GM10266 (cell line): ENCODE data around the gene FYB1.
"Not testable (repeated sequence)": the region's sequence is repeated elsewhere in the genome, so short reads cannot be mapped to it uniquely, and the experiment has no call there.

Experiments
- DNase-seq: peaks from one replicate; pipeline ENCODE4 v3.0.0; 2012; ENCODE audit errors: extremely low spot score
- CTCF ChIP-seq: IDR thresholded peaks from 2 replicates; pipeline ENCODE4 v1.5.1; 2012; ENCODE audit warnings: mild to moderate bottlenecking, low read depth; ENCODE audit not compliant: control insufficient read depth, insufficient read depth; ENCODE audit errors: missing control alignments

Gene FYB1

GRCh38 chr5:39185761-39186160 lies 33.6 kb downstream of the FYB1 start:
- no peak for TF ChIP-seq CTCF
- no peak for DNase-seq

DNA sequence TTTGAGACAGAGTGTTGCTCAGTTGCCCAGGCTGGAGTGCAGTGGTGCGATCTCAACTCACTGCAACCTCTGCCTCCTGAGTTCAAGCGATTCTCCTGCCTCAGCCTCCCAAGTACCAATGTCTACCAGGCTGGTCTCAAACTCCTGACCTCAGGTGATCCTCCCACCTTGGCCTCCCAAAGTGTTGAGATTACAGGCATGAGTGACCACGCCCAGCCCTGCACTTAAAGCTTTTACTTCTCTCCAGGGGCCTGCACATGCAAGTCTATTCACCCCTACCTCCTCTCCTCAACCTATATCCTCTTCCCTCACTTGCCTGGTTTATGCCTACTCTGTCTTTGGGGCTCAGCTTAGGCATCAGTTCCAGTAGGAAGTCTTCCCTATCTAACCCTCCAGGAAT lies 39.8 kb downstream of the FYB1 start:
- DNase-seq: not testable (repeated sequence)

DNA sequence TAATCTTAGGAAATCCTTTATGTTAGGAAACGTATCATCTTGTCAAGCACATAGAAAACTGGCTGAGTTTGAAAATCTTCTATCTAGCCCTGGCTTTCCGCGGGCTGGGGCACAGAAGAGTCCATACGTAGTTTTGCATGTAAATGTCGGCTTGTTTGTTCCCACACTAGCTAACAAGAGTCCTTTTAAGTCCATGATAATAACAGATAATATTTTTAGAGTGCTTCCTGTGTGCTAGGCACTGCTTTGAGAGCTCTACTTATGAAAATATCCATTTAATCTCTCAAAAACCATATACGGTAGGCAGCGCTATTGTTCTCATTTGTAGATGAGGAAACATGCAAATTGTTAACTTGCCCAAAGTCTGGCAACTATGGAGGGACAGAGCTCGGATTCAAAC lies 40.5 kb downstream of the FYB1 start:
- TF ChIP-seq CTCF: no peak
- DNase-seq: no peak

DNA sequence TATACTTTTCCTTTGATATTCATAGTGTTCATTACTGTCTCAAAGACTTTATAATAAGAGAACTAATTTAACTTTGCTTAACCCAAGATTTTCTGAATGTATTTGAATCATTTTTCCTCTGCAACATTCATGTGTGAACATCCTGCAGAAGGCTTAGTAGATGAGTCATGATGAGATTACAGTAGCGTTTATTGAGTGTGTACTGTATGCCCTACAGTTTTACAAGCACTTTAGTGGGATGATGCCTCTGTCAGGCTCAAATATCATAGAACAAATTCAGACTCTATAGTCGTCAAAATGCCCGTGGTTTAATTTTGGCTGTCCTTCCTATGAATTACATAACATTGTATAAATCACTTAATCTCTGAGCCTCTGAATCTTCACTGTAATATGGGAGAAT lies 41.2 kb downstream of the FYB1 start:
- no peak for DNase-seq
- TF ChIP-seq CTCF: no peak

- no peak for DNase-seq
- TF ChIP-seq CTCF: no peak
Measured at GRCh38 chr5:39177631-39177964, 41.8 kb downstream of the FYB1 start.

GRCh38 chr5:39176759-39177630 lies 42.4 kb downstream of the FYB1 start:
- no peak for DNase-seq
- no peak for TF ChIP-seq CTCF

GRCh38 chr5:39175273-39175955 lies 43.9 kb downstream of the FYB1 start:
- no peak for DNase-seq
- no peak for TF ChIP-seq CTCF
